Neural progenitor cell (in vitro differentiated cells): ENCODE results near the gene CREB5. TPM values are rescaled to one million over a fixed set of nuclear protein-coding genes. Genes with fewer than 3 reads are reported as not detected.

ENCODE experiments used
- DNase-seq: peaks from one replicate; pipeline ENCODE4 v3.0.0-alpha.2; 2016; ENCODE audit warnings: low spot score
- H2AFZ ChIP-seq: fragments of 200-600 bp; sonication (generic); replicated peaks from 2 replicates; pipeline ENCODE4 v1.6.1; 2016; ENCODE audit warnings: antibody characterized with exemption
- H3F3A ChIP-seq: fragments of 200-600 bp; sonication (generic); 2 replicates; pipeline ENCODE4 v1.6.1; 2016; ENCODE audit warnings: antibody characterized with exemption, low read depth
- H3K27ac ChIP-seq: fragments of 200-600 bp; sonication (generic); 2 replicates; pipeline ENCODE4 v1.5.1; 2016; ENCODE audit warnings: mild to moderate bottlenecking
- H3K27me3 ChIP-seq: fragments of 200-600 bp; sonication (generic); 2 replicates; pipeline ENCODE4 v1.6.1; 2016; ENCODE audit warnings: mild to moderate bottlenecking, moderate library complexity
- H3K36me3 ChIP-seq: fragments of 200-600 bp; sonication (generic); 2 replicates; pipeline ENCODE4 v1.5.1; 2016
- H3K4me1 ChIP-seq: fragments of 200-600 bp; sonication (generic); 2 replicates; pipeline ENCODE4 v1.6.1; 2016; ENCODE audit warnings: mixed run types
- H3K4me2 ChIP-seq: fragments of 200-600 bp; sonication (generic); 2 replicates; pipeline ENCODE4 v1.6.1; 2016
- H3K4me3 ChIP-seq: fragments of 200-600 bp; sonication (generic); 2 replicates; pipeline ENCODE4 v1.5.1; 2016
- H3K79me2 ChIP-seq: fragments of 200-600 bp; sonication (generic); 2 replicates; pipeline ENCODE4 v1.6.1; 2016; ENCODE audit warnings: low read depth
- H3K9ac ChIP-seq: fragments of 200-600 bp; sonication (generic); 2 replicates; pipeline ENCODE4 v1.6.1; 2016
- H3K9me3 ChIP-seq: fragments of 200-600 bp; sonication (generic); 2 replicates; pipeline ENCODE4 v1.5.1; 2016; ENCODE audit warnings: low read depth
- H4K20me1 ChIP-seq: fragments of 200-600 bp; sonication (generic); 2 replicates; pipeline ENCODE4 v1.6.1; 2016; ENCODE audit warnings: low read depth
- H3K27ac Mint-ChIP-seq: 3 replicates; pipeline ENCODE4 v1.8.0; 2021; ENCODE audit warnings: mixed read lengths
- H3K27me3 Mint-ChIP-seq: 2 replicates; pipeline ENCODE4 v1.8.0; 2022; ENCODE audit warnings: low read depth, mild to moderate bottlenecking, inconsistent platforms, moderate library complexity, mixed read lengths; ENCODE audit not compliant: insufficient read depth
- H3K36me3 Mint-ChIP-seq: 3 replicates; pipeline ENCODE4 v1.8.0; 2021; ENCODE audit warnings: mixed read lengths
- H3K4me1 Mint-ChIP-seq: 3 replicates; pipeline ENCODE4 v1.8.0; 2021; ENCODE audit warnings: mixed read lengths
- H3K4me3 Mint-ChIP-seq: 3 replicates; pipeline ENCODE4 v1.8.0; 2021; ENCODE audit warnings: mild to moderate bottlenecking, moderate library complexity, mixed read lengths
- H3K9me3 Mint-ChIP-seq: 3 replicates; pipeline ENCODE4 v1.8.0; 2020; ENCODE audit warnings: mixed read lengths
- CTCF ChIP-seq: fragments of 200-600 bp; sonication (generic); IDR thresholded peaks from 2 replicates; pipeline ENCODE4 v1.5.1; 2017; ENCODE audit warnings: antibody characterized with exemption, mild to moderate bottlenecking
- EZH2 ChIP-seq: fragments of 200-600 bp; sonication (generic); IDR thresholded peaks from 2 replicates; pipeline ENCODE4 v1.6.1; 2017; ENCODE audit warnings: antibody characterized with exemption, mild to moderate bottlenecking, moderate library complexity
- EZH2phosphoT487 ChIP-seq: fragments of 200-600 bp; sonication (generic); IDR thresholded peaks from 2 replicates; pipeline ENCODE4 v1.6.1; 2017; ENCODE audit warnings: antibody characterized with exemption
- total RNA-seq: library from RNA; depleted of rRNA; stranded (reverse); fragments of >200 nt; gene quantifications from 2 replicates; pipeline ENCODE4 v1.2.3, GENCODE V29; 2015; ENCODE audit warnings: low replicate concordance

The CREB5 gene
- total RNA-seq, 1 donor from 2014 or later = 1.2 TPM

DNA sequence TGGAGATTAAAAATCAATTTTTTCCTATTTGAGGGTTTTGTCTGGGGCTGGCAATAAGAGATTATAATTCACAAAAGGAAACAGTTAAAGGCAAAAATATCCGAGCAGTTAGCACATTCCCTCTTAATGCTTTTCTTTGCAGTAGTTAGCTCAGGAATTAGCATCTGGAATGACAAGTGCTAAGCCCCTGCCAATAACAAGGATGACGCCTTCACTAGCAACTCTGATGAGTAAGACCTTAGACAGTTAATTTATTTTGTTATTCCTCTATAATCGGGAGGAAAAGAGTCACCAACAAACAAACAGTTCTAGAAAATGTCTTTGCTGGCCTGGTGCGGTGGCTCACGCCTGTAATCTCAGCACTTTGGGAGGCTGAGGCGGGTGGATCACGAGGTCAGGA is 394.5 kb downstream of the CREB5 start:
- TF ChIP-seq EZH2phosphoT487 = no peak
- TF ChIP-seq CTCF = no peak
- TF ChIP-seq EZH2 = no peak
- Histone ChIP-seq H3K4me2 (no peak overlapping the region), H3K9ac (no peak overlapping the region), H3K27me3 (no peaks in the 10 kb centered on the region), H3K36me3 (no peaks in the 10 kb centered on the region), H3K4me3 (no peak overlapping the region), H3K4me1 (no peaks in the 10 kb centered on the region), H3K9me3 (no peaks in the 10 kb centered on the region), H3K27ac (no peak overlapping the region), H3F3A (no peaks in the 10 kb centered on the region), H2AFZ (no peak overlapping the region), H4K20me1 (no peaks in the 10 kb centered on the region), H3K79me2 (no peaks in the 10 kb centered on the region)
- H3K27ac Mint-ChIP-seq = no peak overlapping the region
- H3K36me3 Mint-ChIP-seq = peaks cover 3% of the 10 kb centered on the region
- no peaks in the 10 kb centered on the region for H3K9me3 Mint-ChIP-seq
- H3K4me1 Mint-ChIP-seq = no peaks in the 10 kb centered on the region
- no peaks in the 10 kb centered on the region for H3K27me3 Mint-ChIP-seq
- DNase-seq = no peak
- H3K4me3 Mint-ChIP-seq = no peak overlapping the region

- TF ChIP-seq CTCF (no peak), EZH2 (no peak)
- Mint-ChIP-seq H3K36me3 (peaks cover 3% of the 10 kb centered on the region), H3K27me3 (no peaks in the 10 kb centered on the region), H3K4me3 (no peak overlapping the region), H3K9me3 (no peaks in the 10 kb centered on the region), H3K4me1 (no peaks in the 10 kb centered on the region), H3K27ac (no peak overlapping the region)
- no peaks in the 10 kb centered on the region for H3K36me3 ChIP-seq
- no peaks in the 10 kb centered on the region for H3F3A ChIP-seq
- H3K4me1 ChIP-seq = no peaks in the 10 kb centered on the region
- H3K9me3 ChIP-seq = no peaks in the 10 kb centered on the region
- H3K9ac ChIP-seq = no peak overlapping the region
- H3K4me3 ChIP-seq = no peak overlapping the region
- H3K79me2 ChIP-seq = no peaks in the 10 kb centered on the region
- no peak overlapping the region for H2AFZ ChIP-seq
- no peaks in the 10 kb centered on the region for H3K27me3 ChIP-seq
- no peak overlapping the region for H3K4me2 ChIP-seq
- no peaks in the 10 kb centered on the region for H4K20me1 ChIP-seq
- H3K27ac ChIP-seq = no peak overlapping the region
- DNase-seq = no peak
Measured at GRCh38 chr7:28807396-28807994, 395.2 kb downstream of the CREB5 start.

DNA sequence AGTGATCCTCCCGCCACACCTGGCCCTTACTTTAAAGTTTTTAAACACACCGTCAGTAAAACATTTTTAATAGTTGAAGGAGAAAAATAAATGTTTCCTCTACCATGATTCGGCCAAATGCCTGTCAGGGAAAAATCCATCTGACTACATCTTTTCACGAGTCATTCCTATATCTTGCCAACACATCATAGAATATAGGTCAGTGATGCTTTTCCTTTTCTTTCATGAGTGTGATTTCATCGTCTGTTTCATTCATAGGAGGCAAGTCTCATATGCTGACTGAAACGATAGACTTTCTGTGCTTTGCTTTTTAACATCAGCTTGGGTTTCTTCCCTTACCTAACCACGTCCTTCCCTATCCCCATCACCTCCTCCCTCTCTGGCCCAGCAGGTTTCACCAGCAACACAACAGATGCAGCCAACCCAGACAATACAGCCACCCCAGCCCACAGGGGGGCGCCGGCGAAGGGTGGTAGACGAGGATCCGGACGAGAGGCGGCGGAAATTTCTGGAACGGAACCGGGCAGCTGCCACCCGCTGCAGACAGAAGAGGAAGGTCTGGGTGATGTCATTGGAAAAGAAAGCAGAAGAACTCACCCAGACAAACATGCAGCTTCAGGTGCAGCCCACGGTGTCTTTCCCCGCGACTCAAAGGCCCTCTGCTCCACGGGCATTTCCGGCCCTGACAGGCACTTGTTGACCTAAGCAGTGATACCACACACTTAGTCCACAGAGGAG is 396.6 kb downstream of the CREB5 start:
- TF ChIP-seq CTCF (peak; percentile 6), EZH2phosphoT487 (no peak), EZH2 (no peak)

More for the DNA sequence above, 396.6 kb downstream of the CREB5 start:
- no peak overlapping the region for H3K9ac ChIP-seq
- Mint-ChIP-seq H3K9me3 (no peaks in the 10 kb centered on the region), H3K4me3 (no peak overlapping the region), H3K36me3 (peaks cover 3% of the 10 kb centered on the region), H3K27ac (no peak overlapping the region), H3K27me3 (no peaks in the 10 kb centered on the region), H3K4me1 (no peaks in the 10 kb centered on the region)
- H3K27me3 ChIP-seq = no peaks in the 10 kb centered on the region
- no peaks in the 10 kb centered on the region for H3K36me3 ChIP-seq
- no peaks in the 10 kb centered on the region for H3K79me2 ChIP-seq
- H2AFZ ChIP-seq = no peak overlapping the region
- H3K4me2 ChIP-seq = no peak overlapping the region
- DNase-seq = no peak
- H4K20me1 ChIP-seq = no peaks in the 10 kb centered on the region
- H3K27ac ChIP-seq = no peak overlapping the region
- no peaks in the 10 kb centered on the region for H3K9me3 ChIP-seq
- no peaks in the 10 kb centered on the region for H3K4me1 ChIP-seq
- no peaks in the 10 kb centered on the region for H3F3A ChIP-seq
- H3K4me3 ChIP-seq = no peak overlapping the region
